Liver (tissue), 9 donors: ENCODE measurements around the gene ANKAR. TPM values are rescaled to one million over a fixed set of nuclear protein-coding genes. Genes with fewer than 3 reads are reported as not detected.
"Not testable (repeated sequence)": the region's sequence is repeated elsewhere in the genome, so short reads cannot be mapped to it uniquely, and the experiment has no call there.

Source experiments
- DNase-seq: peaks from one replicate; pipeline ENCODE4 v3.0.0-alpha.2; 2017; ENCODE audit warnings: low spot score
- H3K27ac ChIP-seq, 2 donors: one replicate each; pipeline ENCODE4 v1.7.0; 2013; ENCODE audit warnings: inconsistent platforms in 2 of 2, low read length in 2 of 2, control low read depth in 1 of 2, low read depth in 1 of 2, mild to moderate bottlenecking in 1 of 2
- H3K27me3 ChIP-seq, 4 donors: one replicate each; pipeline versions ENCODE4 v1.6.1 to v1.7.0; 2013; ENCODE audit warnings: low read length in 3 of 4, inconsistent platforms in 1 of 4, mild to moderate bottlenecking in 1 of 4, moderate library complexity in 1 of 4; ENCODE audit not compliant: control insufficient read depth in 4 of 4, insufficient read depth in 4 of 4
- H3K36me3 ChIP-seq, 4 donors: one replicate each; pipeline versions ENCODE4 v1.6.1 to v1.7.0; 2013; ENCODE audit warnings: low read length in 3 of 4, mild to moderate bottlenecking in 3 of 4, low read depth in 1 of 4, moderate library complexity in 1 of 4; ENCODE audit not compliant: control insufficient read depth in 4 of 4, insufficient read depth in 3 of 4
- H3K4me1 ChIP-seq, 4 donors: one replicate each; pipeline versions ENCODE4 v1.6.1 to v1.7.0; 2013; ENCODE audit warnings: low read length in 3 of 4, mild to moderate bottlenecking in 3 of 4, moderate library complexity in 1 of 4; ENCODE audit not compliant: control insufficient read depth in 4 of 4, insufficient read depth in 4 of 4
- H3K4me3 ChIP-seq, 3 donors: one replicate each; pipeline versions ENCODE4 v1.6.1 to v1.7.0; 2013; ENCODE audit warnings: low read length in 3 of 3, control low read depth in 1 of 3, low read depth in 1 of 3, mild to moderate bottlenecking in 1 of 3
- H3K9ac ChIP-seq, 2 donors: one replicate each; pipeline ENCODE4 v1.7.0; 2013; ENCODE audit warnings: low read length in 2 of 2, mild to moderate bottlenecking in 2 of 2, moderate library complexity in 2 of 2, control low read depth in 1 of 2, low read depth in 1 of 2
- H3K9me3 ChIP-seq, 4 donors: one replicate each; pipeline versions ENCODE4 v1.6.1 to v1.7.0; 2013; ENCODE audit warnings: low read length in 3 of 4; ENCODE audit not compliant: control insufficient read depth in 4 of 4
- EGR1 ChIP-seq, 2 donors: IDR thresholded peaks; 2 replicates each; pipeline ENCODE4 v1.6.1; 2016 to 2018; ENCODE audit warnings: antibody characterized with exemption in 2 of 2, low read depth in 2 of 2
- FOXA1 ChIP-seq: IDR thresholded peaks from 2 replicates; pipeline ENCODE4 v1.6.1; 2016; ENCODE audit warnings: antibody characterized with exemption
- FOXA2 ChIP-seq: IDR thresholded peaks from 2 replicates; pipeline ENCODE4 v1.6.1; 2016; ENCODE audit warnings: antibody characterized with exemption
- GABPA ChIP-seq, 2 donors: IDR thresholded peaks in 1 of 2; conservative IDR thresholded peaks in 1 of 2; 2 replicates each; pipeline ENCODE4 v1.6.1; 2016; ENCODE audit warnings: antibody characterized with exemption in 2 of 2, mild to moderate bottlenecking in 1 of 2, moderate library complexity in 1 of 2
- HNF4A ChIP-seq, 2 donors: conservative IDR thresholded peaks; 2 replicates each; pipeline ENCODE4 v1.6.1; 2016; ENCODE audit warnings: antibody characterized with exemption in 2 of 2, mild to moderate bottlenecking in 2 of 2
- HNF4G ChIP-seq: IDR thresholded peaks from 2 replicates; pipeline ENCODE4 v1.6.1; 2016; ENCODE audit warnings: antibody characterized with exemption
- NR2F2 ChIP-seq: IDR thresholded peaks from 2 replicates; pipeline ENCODE4 v1.6.1; 2016; ENCODE audit warnings: antibody characterized with exemption
- RAD21 ChIP-seq, 2 donors: IDR thresholded peaks; 2 replicates each; pipeline ENCODE4 v1.6.1; 2016; ENCODE audit warnings: antibody characterized with exemption in 2 of 2, mild to moderate bottlenecking in 2 of 2
- REST ChIP-seq: IDR thresholded peaks from 2 replicates; pipeline ENCODE4 v1.6.1; 2016; ENCODE audit warnings: antibody characterized with exemption, mild to moderate bottlenecking
- SP1 ChIP-seq: IDR thresholded peaks from 2 replicates; pipeline ENCODE4 v1.6.1; 2018; ENCODE audit warnings: antibody characterized with exemption, mild to moderate bottlenecking
- TAF1 ChIP-seq: conservative IDR thresholded peaks from 2 replicates; pipeline ENCODE4 v1.6.1; 2016; ENCODE audit warnings: antibody characterized with exemption, mild to moderate bottlenecking
- YY1 ChIP-seq: IDR thresholded peaks from 2 replicates; pipeline ENCODE4 v1.6.1; 2016; ENCODE audit warnings: antibody characterized with exemption, mild to moderate bottlenecking
- WGBS: extraction: QIAGEN DNeasy Blood & Tissue Kit; methylation state at CpG from one replicate; pipeline ENCODE4 v1.1.7; 2013; 5-methylcytosine and 5-hydroxymethylcytosine counted together
- polyA plus RNA-seq, 2 donors: library from polyadenylated mRNA; stranded (reverse) in 1 of 2; unstranded in 1 of 2; fragments of 200-250 nt in 1 of 2; fragments of >200 nt in 1 of 2; fragmentation: Nextera tagmentation in 1 of 2; extraction: Ambion mirVana in 1 of 2; gene quantifications; one replicate each; pipeline versions ENCODE4 v1.2.1 to v1.2.3, GENCODE V29; 2013 to 2015
- total RNA-seq, 2 donors: library from RNA; depleted of rRNA; stranded (reverse); fragments of >200 nt; gene quantifications; one replicate each; pipeline ENCODE4 v1.2.3, GENCODE V29; 2014
- TF ChIP-seq, protein P1 (sequence below): IDR thresholded peaks from 2 replicates; pipeline ENCODE4 v1.6.1; 2016; ENCODE audit warnings: antibody characterized with exemption
- TF ChIP-seq, protein P2 (sequence below): IDR thresholded peaks from 2 replicates; pipeline ENCODE4 v1.6.1; 2016; ENCODE audit warnings: antibody characterized with exemption
- TF ChIP-seq, protein P3 (sequence below): IDR thresholded peaks from 2 replicates; pipeline ENCODE4 v1.6.1; 2016; ENCODE audit warnings: antibody characterized with exemption
- TF ChIP-seq, protein P4 (sequence below): fragments of 150-350 bp; IDR thresholded peaks from 2 replicates; pipeline ENCODE4 v1.5.1; 2017; ENCODE audit warnings: improper control_type of control experiment, low read depth, low read length; ENCODE audit not compliant: missing input control
- donor health status: healthy.
- donor health status: healthy.
- donor health status: healthy.
- donor health status: healthy.
- donor health status: healthy.

ANKAR gene
- total and polyA plus RNA-seq, 4 donors, result 0.46 to 8.4 (median 4.3) TPM

- TF ChIP-seq, protein P1, sequence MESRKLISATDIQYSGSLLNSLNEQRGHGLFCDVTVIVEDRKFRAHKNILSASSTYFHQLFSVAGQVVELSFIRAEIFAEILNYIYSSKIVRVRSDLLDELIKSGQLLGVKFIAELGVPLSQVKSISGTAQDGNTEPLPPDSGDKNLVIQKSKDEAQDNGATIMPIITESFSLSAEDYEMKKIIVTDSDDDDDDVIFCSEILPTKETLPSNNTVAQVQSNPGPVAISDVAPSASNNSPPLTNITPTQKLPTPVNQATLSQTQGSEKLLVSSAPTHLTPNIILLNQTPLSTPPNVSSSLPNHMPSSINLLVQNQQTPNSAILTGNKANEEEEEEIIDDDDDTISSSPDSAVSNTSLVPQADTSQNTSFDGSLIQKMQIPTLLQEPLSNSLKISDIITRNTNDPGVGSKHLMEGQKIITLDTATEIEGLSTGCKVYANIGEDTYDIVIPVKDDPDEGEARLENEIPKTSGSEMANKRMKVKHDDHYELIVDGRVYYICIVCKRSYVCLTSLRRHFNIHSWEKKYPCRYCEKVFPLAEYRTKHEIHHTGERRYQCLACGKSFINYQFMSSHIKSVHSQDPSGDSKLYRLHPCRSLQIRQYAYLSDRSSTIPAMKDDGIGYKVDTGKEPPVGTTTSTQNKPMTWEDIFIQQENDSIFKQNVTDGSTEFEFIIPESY, result peak; percentile 99
Observed at GRCh38 chr2:189661148-189661956, 13.1 kb upstream of the ANKAR start, which contains the start of gene ASNSD1 (continued).

- Histone ChIP-seq H3K4me3 (peak overlapping the region; percentile 84 to 98 (median 94)), H3K4me1 (peaks cover 2 to 12% (median 10%) of the 10 kb centered on the region in 4 donors), H3K9ac (peak overlapping the region; percentile 91 to 98), H3K27ac (peak overlapping the region; percentile 85 to 89), H3K36me3 (peaks cover 0 to 6% (median 2%) of the 10 kb centered on the region in 4 donors), H3K27me3 (no peaks in the 10 kb centered on the region), H3K9me3 (no peaks in the 10 kb centered on the region)
- DNase-seq, result peak; percentile 38
- TF ChIP-seq YY1 (no peak), FOXA2 (no peak), TAF1 (no peak), EGR1 (IDR thresholded peaks at IDR 0.05; ENCODE audit: low read depth in 2 of 2) (no peak), NR2F2 (no peak), REST (no peak), RAD21 (IDR thresholded peaks at IDR 0.05) (no peak), HNF4G (no peak)
- TF ChIP-seq, protein P2, sequence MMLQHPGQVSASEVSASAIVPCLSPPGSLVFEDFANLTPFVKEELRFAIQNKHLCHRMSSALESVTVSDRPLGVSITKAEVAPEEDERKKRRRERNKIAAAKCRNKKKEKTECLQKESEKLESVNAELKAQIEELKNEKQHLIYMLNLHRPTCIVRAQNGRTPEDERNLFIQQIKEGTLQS, result no peak
- WGBS, result 7% methylated on average over 9 of the region's 9 CpGs
Observed at GRCh38 chr2:189661957-189662321, 12.5 kb upstream of the ANKAR start.

DNA sequence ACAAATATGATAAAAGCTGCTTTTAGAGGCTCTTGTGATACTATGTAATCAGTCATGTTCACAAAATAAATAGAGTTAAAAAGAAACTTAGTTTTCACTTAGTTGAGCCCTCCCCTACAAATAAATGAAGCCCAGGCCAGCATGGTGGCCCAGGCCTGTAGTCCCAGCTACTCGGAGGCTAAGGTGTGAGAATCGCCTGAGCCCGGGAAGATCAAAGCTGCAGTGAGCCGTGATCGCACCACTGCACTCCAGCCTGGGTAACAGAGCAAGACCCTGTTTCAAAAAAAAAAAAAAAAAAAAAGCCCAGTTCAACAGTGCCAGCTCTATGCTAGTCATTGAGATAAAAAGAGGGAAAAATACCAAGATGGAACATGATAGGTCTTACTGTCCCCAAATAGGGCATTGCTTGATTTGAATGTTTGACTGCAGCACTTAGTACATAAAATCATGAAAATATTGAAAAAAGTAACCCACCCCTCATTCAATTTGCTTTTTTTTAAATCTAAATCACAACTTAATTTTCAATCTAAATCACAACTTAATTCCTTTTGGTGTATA, 11.7 kb upstream of the ANKAR start:
- H3K27ac ChIP-seq, result no peak overlapping the region
- no peak for DNase-seq
- peaks cover 0 to 11% (median 6%) of the 10 kb centered on the region in 4 donors for H3K36me3 ChIP-seq
- 83% methylated on average over 5 of the region's 5 CpGs for WGBS
- peak overlapping the region; percentile 49 to 98 for H3K9ac ChIP-seq
- peak overlapping the region in 2 of 3 donors; percentile 84 to 94 for H3K4me3 ChIP-seq
- TF ChIP-seq HNF4A (conservative IDR thresholded peaks at IDR 0.05) (no peak), HNF4G (no peak), TAF1 (no peak), NR2F2 (no peak), GABPA (IDR thresholded peaks at IDR 0.05 in 1 of 2, conservative IDR thresholded peaks at IDR 0.05 in 1 of 2) (no peak), RAD21 (IDR thresholded peaks at IDR 0.05) (no peak), SP1 (no peak), FOXA1 (no peak)
- TF ChIP-seq, protein P3, sequence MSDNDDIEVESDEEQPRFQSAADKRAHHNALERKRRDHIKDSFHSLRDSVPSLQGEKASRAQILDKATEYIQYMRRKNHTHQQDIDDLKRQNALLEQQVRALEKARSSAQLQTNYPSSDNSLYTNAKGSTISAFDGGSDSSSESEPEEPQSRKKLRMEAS, result no peak
- TF ChIP-seq, protein P4, sequence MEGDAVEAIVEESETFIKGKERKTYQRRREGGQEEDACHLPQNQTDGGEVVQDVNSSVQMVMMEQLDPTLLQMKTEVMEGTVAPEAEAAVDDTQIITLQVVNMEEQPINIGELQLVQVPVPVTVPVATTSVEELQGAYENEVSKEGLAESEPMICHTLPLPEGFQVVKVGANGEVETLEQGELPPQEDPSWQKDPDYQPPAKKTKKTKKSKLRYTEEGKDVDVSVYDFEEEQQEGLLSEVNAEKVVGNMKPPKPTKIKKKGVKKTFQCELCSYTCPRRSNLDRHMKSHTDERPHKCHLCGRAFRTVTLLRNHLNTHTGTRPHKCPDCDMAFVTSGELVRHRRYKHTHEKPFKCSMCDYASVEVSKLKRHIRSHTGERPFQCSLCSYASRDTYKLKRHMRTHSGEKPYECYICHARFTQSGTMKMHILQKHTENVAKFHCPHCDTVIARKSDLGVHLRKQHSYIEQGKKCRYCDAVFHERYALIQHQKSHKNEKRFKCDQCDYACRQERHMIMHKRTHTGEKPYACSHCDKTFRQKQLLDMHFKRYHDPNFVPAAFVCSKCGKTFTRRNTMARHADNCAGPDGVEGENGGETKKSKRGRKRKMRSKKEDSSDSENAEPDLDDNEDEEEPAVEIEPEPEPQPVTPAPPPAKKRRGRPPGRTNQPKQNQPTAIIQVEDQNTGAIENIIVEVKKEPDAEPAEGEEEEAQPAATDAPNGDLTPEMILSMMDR, result no peak
- no peaks in the 10 kb centered on the region for H3K27me3 ChIP-seq
- H3K9me3 ChIP-seq, result no peaks in the 10 kb centered on the region
- H3K4me1 ChIP-seq, result peaks cover 2 to 12% (median 10%) of the 10 kb centered on the region in 4 donors

- H3K27ac ChIP-seq, DNase-seq, H3K4me3 ChIP-seq, H3K9ac ChIP-seq, H3K27me3 ChIP-seq, H3K9me3 ChIP-seq: not testable (repeated sequence)
- WGBS, result 98% methylated on average over 12 of the region's 12 CpGs
- Histone ChIP-seq H3K36me3 (peaks cover 0 to 15% (median 8%) of the 10 kb centered on the region in 4 donors), H3K4me1 (peaks cover 2 to 12% (median 10%) of the 10 kb centered on the region in 4 donors)
Observed at GRCh38 chr2:189663319-189663718, 11.2 kb upstream of the ANKAR start.
